K562 (cell line): ENCODE data around the gene PLPPR2. TPM values are rescaled to one million over a fixed set of nuclear protein-coding genes. Genes with fewer than 3 reads are reported as not detected.

Source experiments
- ATAC-seq: fragments of 200-7000 bp; cut with Tn5 transposase; 3 replicates; pipeline ENCODE4 v1.9.1; 2020; ENCODE audit warnings: moderate library complexity
- BruUV-seq: library from RNA; stranded (reverse); fragments of 400-500 nt; replicated peaks from 2 replicates; lab custom pipeline; 2021; lab: Mats Ljungman, UMichigan
- CTCF ChIA-PET: fragments of 300-600 bp; formaldehyde crosslinking; extraction: SDS; loops from one replicate; lab custom pipeline; 2021; ENCODE audit warnings: low intra/inter-chr PET ratio; lab: Yijun Ruan, JAX
- POLR2A ChIA-PET: fragments of 300-600, 350-650 bp; sonication (Branson Sonifier 250); formaldehyde crosslinking; extraction: SDS; loops from one replicate; lab custom pipeline; 2021; ENCODE audit warnings: antibody characterized with exemption, inconsistent platforms; lab: Yijun Ruan, JAX
- DNase-seq, 4 experiments: peaks; one replicate each; pipeline versions ENCODE4 v3.0.0 to v3.0.0-alpha.2; 2011 to 2018; ENCODE audit warnings: low spot score in 3 of 4, mixed read lengths in 3 of 4; ENCODE audit errors: extremely low read depth in 1 of 4
- FAIRE-seq: peaks from 2 replicates; lab custom pipeline; 2011; peaks lifted over from hg19 to GRCh38; lab: Jason Lieb, UNC
- H2AFZ ChIP-seq: 2 replicates; pipeline ENCODE4 v1.6.0; 2011; ENCODE audit warnings: low read depth, low read length, control low read depth, inconsistent platforms
- H3K27ac ChIP-seq: fragments of 200-600 bp; 3 replicates; pipeline ENCODE4 v1.8.0; 2011; ENCODE audit warnings: low read depth, mild to moderate bottlenecking, control low read depth, inconsistent platforms, low read length, moderate library complexity, mixed read lengths; ENCODE audit errors: extremely low read depth
- H3K27me3 ChIP-seq, 2 experiments: fragments of 300-600 bp in 1 of 2; 2 replicates in 1 of 2; 3 replicates in 1 of 2; pipeline versions ENCODE4 v1.6.0 to v1.8.0; 2011; ENCODE audit warnings: inconsistent platforms in 2 of 2, low read length in 2 of 2, mild to moderate bottlenecking in 1 of 2, mixed read lengths in 1 of 2, moderate library complexity in 1 of 2; ENCODE audit not compliant: control insufficient read depth in 2 of 2, insufficient read depth in 2 of 2
- H3K36me3 ChIP-seq: fragments of 300-600 bp; 3 replicates; pipeline ENCODE4 v1.8.0; 2011; ENCODE audit warnings: mild to moderate bottlenecking, low read length, inconsistent platforms; ENCODE audit not compliant: control insufficient read depth, insufficient read depth
- H3K4me1 ChIP-seq, 2 experiments: fragments of 200-600 bp in 1 of 2; replicated peaks in 1 of 2; 2 replicates in 1 of 2; 3 replicates in 1 of 2; pipeline versions ENCODE4 v1.5.1 to v1.8.0; 2011; ENCODE audit warnings: inconsistent platforms in 2 of 2, low read length in 2 of 2, mild to moderate bottlenecking in 1 of 2, mixed read lengths in 1 of 2, moderate library complexity in 1 of 2; ENCODE audit not compliant: control insufficient read depth in 2 of 2, insufficient read depth in 2 of 2
- H3K4me2 ChIP-seq: 2 replicates; pipeline ENCODE4 v1.6.1; 2011; ENCODE audit warnings: low read length, control low read depth, inconsistent platforms, mixed read lengths; ENCODE audit not compliant: insufficient read depth
- H3K4me3 ChIP-seq: fragments of 200-600 bp; sonication (generic), shearing (Covaris generic); 2 replicates; pipeline ENCODE4 v1.5.1; 2016; ENCODE audit warnings: control low read depth, inconsistent platforms
- H3K79me2 ChIP-seq: fragments of 200-600 bp; 3 replicates; pipeline ENCODE4 v1.8.0; 2011; ENCODE audit warnings: low read length, inconsistent platforms; ENCODE audit not compliant: control insufficient read depth, insufficient read depth
- H3K9ac ChIP-seq, 2 experiments: 2 replicates each; pipeline versions ENCODE4 v1.6.0 to v1.6.1; 2011; ENCODE audit warnings: low read depth in 2 of 2, low read length in 2 of 2, control low read depth in 1 of 2, inconsistent platforms in 1 of 2, mild to moderate bottlenecking in 1 of 2, mixed read lengths in 1 of 2; ENCODE audit not compliant: insufficient read depth in 1 of 2
- H3K9me1 ChIP-seq: one replicate; pipeline ENCODE4 v1.6.0; 2011; ENCODE audit warnings: inconsistent platforms, mild to moderate bottlenecking, low read length, moderate library complexity; ENCODE audit not compliant: control insufficient read depth, insufficient read depth
- H3K9me3 ChIP-seq: replicated peaks from 2 replicates; pipeline ENCODE4 v1.5.1; 2011; ENCODE audit warnings: low read depth, low read length, inconsistent platforms; ENCODE audit not compliant: control insufficient read depth, insufficient read depth
- H4K20me1 ChIP-seq: replicated peaks from 2 replicates; pipeline ENCODE4 v1.6.1; 2011; ENCODE audit warnings: low read length, inconsistent platforms, mixed read lengths; ENCODE audit not compliant: control insufficient read depth, insufficient read depth
- DDX20 ChIP-seq: fragments of 450-650 bp; IDR thresholded peaks from 2 replicates; pipeline ENCODE4 v1.6.1; 2016; ENCODE audit warnings: missing genetic modification characterization, low read depth, mild to moderate bottlenecking, missing compliant biosample characterization, moderate library complexity
- E2F5 ChIP-seq: sonication (generic); formaldehyde crosslinking; IDR thresholded peaks from 2 replicates; pipeline ENCODE4 v1.8.0; 2022; ENCODE audit warnings: mild to moderate bottlenecking, missing genetic modification reagents
- ETV1 ChIP-seq: fragments of 450-650 bp; conservative IDR thresholded peaks from 2 replicates; pipeline ENCODE4 v1.6.1; 2016; ENCODE audit warnings: missing genetic modification characterization, control low read depth, low read depth, missing compliant biosample characterization
- MAFK ChIP-seq: IDR thresholded peaks from 2 replicates; pipeline ENCODE4 v1.6.1; 2011; ENCODE audit warnings: low read length, improper control_type of control experiment
- MLLT1 ChIP-seq, 2 experiments: fragments of 450-650 bp; IDR thresholded peaks; 2 replicates each; pipeline ENCODE4 v1.6.1; 2016
- PRDM10 ChIP-seq: fragments of 450-650 bp; IDR thresholded peaks from 2 replicates; pipeline ENCODE4 v1.6.1; 2018; ENCODE audit not compliant: partially characterized antibody
- RBBP5 ChIP-seq: fragments of 200-600 bp; sonication (generic); IDR thresholded peaks from 2 replicates; pipeline ENCODE4 v1.6.1; 2012; ENCODE audit warnings: borderline replicate concordance, mild to moderate bottlenecking, low read length, control low read depth, inconsistent platforms; ENCODE audit not compliant: insufficient read depth, poor library complexity, severe bottlenecking
- SRF ChIP-seq, 2 experiments: fragments of 250-450, 450-650 bp in 1 of 2; sonication (Bioruptor Pico) in 1 of 2; sonication (generic) in 1 of 2; formaldehyde crosslinking; IDR thresholded peaks; 2 replicates each; pipeline versions ENCODE4 v1.5.0 to v1.5.1; 2020 to 2022; ENCODE audit warnings: mild to moderate bottlenecking in 1 of 2, missing genetic modification reagents in 1 of 2
- TGIF2 ChIP-seq: sonication (generic); formaldehyde crosslinking; IDR thresholded peaks from 2 replicates; pipeline ENCODE4 v1.8.1; 2022; ENCODE audit warnings: mild to moderate bottlenecking, missing genetic modification reagents, moderate library complexity
- ZNF76 ChIP-seq: fragments of 250-450 bp; sonication (Bioruptor Pico); IDR thresholded peaks from 2 replicates; pipeline ENCODE4 v1.4.0; 2020; ENCODE audit warnings: mild to moderate bottlenecking, moderate library complexity, borderline replicate concordance
- WGBS: fragments of 100-300 bp; shearing (Covaris generic); methylation state at CpG from one replicate; pipeline ENCODE4 v1.1.6; 2016; ENCODE audit warnings: low coverage, mixed read lengths; ENCODE audit not compliant: insufficient coverage; ENCODE audit errors: missing lambda C conversion rate; 5-methylcytosine and 5-hydroxymethylcytosine counted together
- in situ Hi-C: fragments of 300-500 bp; cut with MboI; formaldehyde crosslinking; loops from 4 replicates; pipeline ENCODE4 v1.15.0; 2018; ENCODE audit warnings: inconsistent platforms, mixed read lengths
- intact Hi-C: fragments of 100-400 bp; cut with micrococcal nuclease; formaldehyde crosslinking; loops from 2 replicates; pipeline ENCODE4 v1.14.2; 2022
- polyA plus RNA-seq, 8 experiments: library from polyadenylated mRNA; depleted of rRNA in 4 of 8; stranded (reverse) in 5 of 8; unstranded in 3 of 8; fragments of >200 nt; fragmentation: Nextera tagmentation in 2 of 8; fragmentation: Illumina TruSeq in 1 of 8; extraction: Ambion mirVana in 2 of 8; extraction: Trizol in 1 of 8; gene quantifications; 2 replicates each; pipeline versions ENCODE4 v1.2.1 to v1.2.3, GENCODE V29; 2011 to 2014; ENCODE audit warnings: inconsistent platforms in 1 of 8, missing spikeins in 1 of 8
- total RNA-seq, 7 experiments: library from RNA; depleted of rRNA in 6 of 7; stranded (reverse); fragments of >200 nt in 6 of 7; fragmentation: Illumina TruSeq in 2 of 7; extraction: Trizol in 2 of 7; gene quantifications; 2 replicates each; pipeline versions ENCODE4 v1.2.1 to v1.2.3, GENCODE V29; 2011 to 2021; ENCODE audit warnings: low replicate concordance in 1 of 7

Gene PLPPR2
- total and polyA plus RNA-seq, 9 of the 15 experiments (the other 6 are each of a cell fraction or from before 2014, with no cell fraction given), result 0.49 to 15.9 (median 3.4) TPM

- no peaks in the 10 kb centered on the region for H3K36me3 ChIP-seq
- H3K4me3 ChIP-seq, result no peak overlapping the region
- 37% methylated on average over 7 of the region's 9 CpGs for WGBS
- peak; percentile 48 for ATAC-seq
- no peaks in the 10 kb centered on the region for H3K9me3 ChIP-seq
- H3K4me2 ChIP-seq, result no peak overlapping the region
- intact Hi-C loops (no loop called here), in situ Hi-C loops (no loop called here)
- peak; percentile 61 for FAIRE-seq
- CTCF ChIA-PET, result no interaction called here
- peak overlapping the region in 1 of 2 experiments; percentile 75; a peak in 1 of 4 replicates for H3K9ac ChIP-seq
- H3K79me2 ChIP-seq, result no peaks in the 10 kb centered on the region
- H4K20me1 ChIP-seq, result no peaks in the 10 kb centered on the region
- peaks cover 6 to 19% of the 10 kb centered on the region in 2 experiments; a peak in 4 of 5 replicates for H3K4me1 ChIP-seq
- no peaks in the 10 kb centered on the region for H3K9me1 ChIP-seq
- no peak for DNase-seq
- H2AFZ ChIP-seq, result peak overlapping the region; percentile 51; the same call in 1 of the 2 replicates
- H3K27ac ChIP-seq, result no peak overlapping the region
- H3K27me3 ChIP-seq, result no peaks in the 10 kb centered on the region
- POLR2A ChIA-PET, result interaction anchor here (1.3 kb wide), 1 partner anchor 8 kb away, joined by 3 read pairs; no protein-coding TSS in a partner anchor
- no TSS peak for BruUV-seq
- no peak for TF ChIP-seq MAFK
- TF ChIP-seq SRF (CRISPR knock-in tag; IDR thresholded peaks at IDR 0.05), result no peak
- no peak for TF ChIP-seq ZNF76 (CRISPR knock-in tag)
- TF ChIP-seq ETV1 (tag), result 0 out of 2 replicates have a peak, but pooled peaks have one; percentile 19
- TF ChIP-seq E2F5 (CRISPR knock-in tag), result no peak
- TF ChIP-seq DDX20 (tag), result no peak
- no peak for TF ChIP-seq TGIF2
- peak; percentile 30 for TF ChIP-seq RBBP5
- TF ChIP-seq PRDM10, result peak; percentile 60
- no peak for TF ChIP-seq MLLT1 (IDR thresholded peaks at IDR 0.05)
Observed at GRCh38 chr19:11404588-11405222, 49.5 kb downstream of the PLPPR2 start.
